Endothelial cell of umbilical vein (primary cell): Measurements from ENCODE around the gene SCGB2A2. TPM values are rescaled to one million over a fixed set of nuclear protein-coding genes. Genes with fewer than 3 reads are reported as not detected.

Experiments used
- BruUV-seq: library from RNA; stranded (reverse); fragments of 400-500 nt; replicated peaks from 2 replicates; lab custom pipeline; 2021; lab: Mats Ljungman, UMichigan
- CTCF ChIA-PET: fragments of 300-600, 350-600 bp; sonication (Branson Sonifier 250); formaldehyde crosslinking; loops from one replicate; lab custom pipeline; 2021; ENCODE audit warnings: antibody characterized with exemption, inconsistent platforms; lab: Charles Lee
- POLR2A ChIA-PET: fragments of 300-600, 350-600 bp; sonication (Branson Sonifier 250); formaldehyde crosslinking; loops from one replicate; lab custom pipeline; 2021; ENCODE audit warnings: antibody characterized with exemption, inconsistent platforms; lab: Charles Lee
- DNase-seq: peaks from one replicate; pipeline ENCODE4 v3.0.0-alpha.2; 2011; ENCODE audit warnings: low read depth, low spot score
- FAIRE-seq: peaks from 2 replicates; lab custom pipeline; 2011; peaks lifted over from hg19 to GRCh38; lab: Jason Lieb, UNC
- H2AFZ ChIP-seq: 2 replicates; pipeline ENCODE4 v1.6.0; 2012; ENCODE audit warnings: low read depth, low read length, control low read depth, inconsistent platforms
- H3K27ac ChIP-seq: 2 replicates; pipeline ENCODE4 v1.5.1; 2011; ENCODE audit warnings: low read depth, mild to moderate bottlenecking, control low read depth, low read length, moderate library complexity; ENCODE audit not compliant: insufficient read depth
- H3K27me3 ChIP-seq, 2 experiments: 2 replicates each; pipeline versions ENCODE4 v1.6.0 to v1.6.1; 2011; ENCODE audit warnings: low read length in 2 of 2, mixed read lengths in 1 of 2; ENCODE audit not compliant: control insufficient read depth in 2 of 2, insufficient read depth in 2 of 2
- H3K36me3 ChIP-seq, 2 experiments: 2 replicates in 1 of 2; 3 replicates in 1 of 2; pipeline ENCODE4 v1.5.1; 2011; ENCODE audit warnings: low read length in 2 of 2, mild to moderate bottlenecking in 1 of 2, moderate library complexity in 1 of 2; ENCODE audit not compliant: control insufficient read depth in 2 of 2, insufficient read depth in 2 of 2; ENCODE audit errors: extremely low read depth in 1 of 2
- H3K4me1 ChIP-seq: 3 replicates; pipeline ENCODE4 v1.5.1; 2011; ENCODE audit warnings: mild to moderate bottlenecking, low read length; ENCODE audit not compliant: control insufficient read depth, insufficient read depth; ENCODE audit errors: extremely low read depth
- H3K4me2 ChIP-seq: 2 replicates; pipeline ENCODE4 v1.6.1; 2011; ENCODE audit warnings: low read length, control low read depth, mixed read lengths; ENCODE audit not compliant: insufficient read depth
- H3K4me3 ChIP-seq, 3 experiments: fragments of 200-600 bp in 1 of 3; sonication (generic), shearing (Covaris generic) in 1 of 3; replicated peaks in 1 of 3; 2 replicates each; pipeline ENCODE4 v1.5.1; 2011 to 2016; ENCODE audit warnings: control low read depth in 3 of 3, low read length in 3 of 3, mild to moderate bottlenecking in 2 of 3, inconsistent platforms in 1 of 3, low read depth in 1 of 3, moderate library complexity in 1 of 3; ENCODE audit not compliant: insufficient read depth in 1 of 3
- H3K79me2 ChIP-seq: 2 replicates; pipeline ENCODE4 v1.6.0; 2012; ENCODE audit warnings: low read length, inconsistent platforms; ENCODE audit not compliant: control insufficient read depth, insufficient read depth
- H3K9ac ChIP-seq: replicated peaks from 2 replicates; pipeline ENCODE3; 2011; ENCODE audit warnings: low read length, control low read depth; ENCODE audit not compliant: insufficient read depth; ENCODE audit errors: extremely low read depth
- H3K9me1 ChIP-seq: replicated peaks from 3 replicates; pipeline ENCODE4 v1.6.0; 2011; ENCODE audit warnings: mild to moderate bottlenecking, low read length; ENCODE audit not compliant: control insufficient read depth, insufficient read depth; ENCODE audit errors: extremely low read depth
- H3K9me3 ChIP-seq: replicated peaks from 2 replicates; pipeline ENCODE4 v1.5.1; 2012; ENCODE audit warnings: low read length, inconsistent platforms; ENCODE audit not compliant: control insufficient read depth, insufficient read depth
- H4K20me1 ChIP-seq: replicated peaks from 2 replicates; pipeline ENCODE3; 2011; ENCODE audit warnings: mild to moderate bottlenecking, low read length; ENCODE audit not compliant: control insufficient read depth, insufficient read depth; ENCODE audit errors: extremely low read depth
- CTCF ChIP-seq, 2 donors: IDR thresholded peaks; 1 replicate in 1 of 2; 2 replicates in 1 of 2; pipeline ENCODE4 v1.5.1; 2011; ENCODE audit warnings: low read length in 2 of 2, mild to moderate bottlenecking in 2 of 2, moderate library complexity in 2 of 2, control low read depth in 1 of 2, inconsistent platforms in 1 of 2, low read depth in 1 of 2; ENCODE audit not compliant: insufficient read depth in 1 of 2; ENCODE audit errors: extremely low read depth in 1 of 2
- EZH2 ChIP-seq: IDR thresholded peaks from 2 replicates; pipeline ENCODE4 v1.6.1; 2012; ENCODE audit warnings: borderline replicate concordance, low read depth, mild to moderate bottlenecking, moderate library complexity, low read length, inconsistent platforms; ENCODE audit not compliant: severe bottlenecking
- FOS ChIP-seq: IDR thresholded peaks from 2 replicates; pipeline ENCODE4 v1.6.1; 2011; ENCODE audit warnings: mild to moderate bottlenecking, low read length, moderate library complexity, borderline replicate concordance; ENCODE audit not compliant: insufficient read depth
- GATA2 ChIP-seq: IDR thresholded peaks from 2 replicates; pipeline ENCODE4 v1.7.0; 2011; ENCODE audit warnings: low read depth, mild to moderate bottlenecking, moderate library complexity, mixed read lengths, low read length; ENCODE audit not compliant: insufficient read length, insufficient read depth
- JUN ChIP-seq: IDR thresholded peaks from 2 replicates; pipeline ENCODE4 v1.6.1; 2011; ENCODE audit warnings: borderline replicate concordance, low read depth; ENCODE audit not compliant: insufficient read length, insufficient read depth
- MAX ChIP-seq: IDR thresholded peaks from 2 replicates; pipeline ENCODE4 v1.6.1; 2011; ENCODE audit not compliant: insufficient read depth, insufficient read length
- MYC ChIP-seq: IDR thresholded peaks from one replicate; pipeline ENCODE4 v1.6.1; 2011; ENCODE audit warnings: mild to moderate bottlenecking, low read depth, low read length
- POLR2A ChIP-seq: IDR thresholded peaks from 2 replicates; pipeline ENCODE4 v1.6.1; 2012; ENCODE audit warnings: low read depth, mild to moderate bottlenecking, control low read depth, low read length
- POLR2AphosphoS5 ChIP-seq: IDR thresholded peaks from 2 replicates; pipeline ENCODE4 v1.6.1; 2012; ENCODE audit warnings: low read depth, mild to moderate bottlenecking, control low read depth, low read length, moderate library complexity; ENCODE audit not compliant: insufficient read depth
- dilution Hi-C: fragments of 300-500 bp; cut with MboI; formaldehyde crosslinking; loops from one replicate; pipeline ENCODE4 v1.15.0; 2019; ENCODE audit warnings: low sequenced_read_pairs; ENCODE audit not compliant: extremely low pct_ligation_motif_present
- intact Hi-C: fragments of 100-400 bp; cut with micrococcal nuclease; formaldehyde crosslinking; loops from one replicate; pipeline ENCODE4 v1.10.0; 2022
- polyA plus RNA-seq, 4 experiments: library from polyadenylated mRNA; depleted of rRNA in 3 of 4; stranded (reverse) in 3 of 4; unstranded in 1 of 4; fragments of >200 nt; gene quantifications; 2 replicates each; pipeline versions ENCODE4 v1.2.1 to v1.2.3, GENCODE V29; 2011 to 2012; ENCODE audit warnings: missing spikeins in 1 of 4
- total RNA-seq: library from RNA; stranded (reverse); gene quantifications from 2 replicates; pipeline ENCODE4 v1.2.3, GENCODE V29; 2021

Gene SCGB2A2
- total and polyA plus RNA-seq, 2 donors (not counting 3 experiments of a cell fraction or from before 2014, with no cell fraction given) = not detected

- Histone ChIP-seq H4K20me1 (no peaks in the 10 kb centered on the region), H3K9me3 (no peaks in the 10 kb centered on the region), H3K4me3 (no peak overlapping the region), H3K79me2 (no peaks in the 10 kb centered on the region), H2AFZ (no peak overlapping the region), H3K27me3 (peaks cover 13 to 19% of the 10 kb centered on the region in 2 experiments), H3K9ac (no peak overlapping the region), H3K4me2 (no peak overlapping the region), H3K4me1 (no peaks in the 10 kb centered on the region), H3K27ac (no peak overlapping the region), H3K9me1 (no peaks in the 10 kb centered on the region), H3K36me3 (no peaks in the 10 kb centered on the region)
- BruUV-seq = no TSS peak
- dilution Hi-C loops (no loop called here), intact Hi-C loops (no loop called here)
- POLR2A ChIA-PET = interaction anchor here (0.7 kb wide), 1 partner anchor 638 kb away, joined by 3 read pairs; no protein-coding TSS in a partner anchor
- no peak for DNase-seq
- FAIRE-seq = no peak
- no peak for TF ChIP-seq JUN
- no peak for TF ChIP-seq GATA2
- TF ChIP-seq MYC = no peak
- TF ChIP-seq POLR2AphosphoS5 = no peak
- no peak for TF ChIP-seq CTCF (IDR thresholded peaks at IDR 0.05; ENCODE audit: extremely low read depth in 1 of 2, insufficient read depth in 1 of 2, low read depth in 1 of 2, low read length in 2 of 2)
- TF ChIP-seq POLR2A = no peak
- no peak for TF ChIP-seq MAX
- TF ChIP-seq FOS = no peak
- TF ChIP-seq EZH2 = no peak
- CTCF ChIA-PET = no interaction called here
Measured at GRCh38 chr11:62237499-62237898, 32.5 kb upstream of the SCGB2A2 start.
